Stimulated activated CD4-positive, alpha-beta T cell treated with anti-CD3 and anti-CD28 coated beads, Interleukin-4, amount 100 ng/mL, for 24 hours (primary cell): ENCODE data around the gene CIAO2A.
"Not testable (repeated sequence)": the region's sequence is repeated elsewhere in the genome, so short reads cannot be mapped to it uniquely, and the experiment has no call there.

Source experiments
- DNase-seq: peaks from one replicate; pipeline ENCODE4 v3.0.0-alpha.2; 2020

Gene CIAO2A

GRCh38 chr15:64111679-64112050 lies 18.0 kb upstream of the CIAO2A start:
- no peak for DNase-seq

GRCh38 chr15:64110950-64111678 lies 17.5 kb upstream of the CIAO2A start:
- DNase-seq = no peak

- not testable (repeated sequence) for DNase-seq
These were observed 16.6 kb upstream of the CIAO2A start for GRCh38 chr15:64110108-64110701.

GRCh38 chr15:64107337-64107736 lies 13.7 kb upstream of the CIAO2A start:
- no peak for DNase-seq

GRCh38 chr15:64105113-64105704 lies 11.6 kb upstream of the CIAO2A start:
- no peak for DNase-seq

- no peak for DNase-seq
These were observed 8.9 kb upstream of the CIAO2A start for GRCh38 chr15:64102497-64102896.

- no peak for DNase-seq
These were observed 7.3 kb upstream of the CIAO2A start for GRCh38 chr15:64100958-64101357.

- no peak for DNase-seq
These were observed 5.7 kb upstream of the CIAO2A start for GRCh38 chr15:64099379-64099778.

- DNase-seq = no peak
These were observed 3.2 kb upstream of the CIAO2A start for GRCh38 chr15:64096668-64097384.

- DNase-seq = peak; percentile 93
These were observed 2.4 kb upstream of the CIAO2A start, which contains the start of gene SNX1 for GRCh38 chr15:64095795-64096667. TSS of gene SNX1 (plus strand) at chr15:64095982. CDS start at chr15:64096014, 32 bp downstream.

GRCh38 chr15:64095431-64095794 lies 1.8 kb upstream of the CIAO2A start:
- no peak for DNase-seq

GRCh38 chr15:64092864-64093626 lies 593 bp downstream of the CIAO2A start:
- peak; percentile 39 for DNase-seq

GRCh38 chr15:64092075-64092820 lies 1.4 kb downstream of the CIAO2A start:
- DNase-seq = no peak

GRCh38 chr15:64090527-64090926 lies 3.1 kb downstream of the CIAO2A start:
- no peak for DNase-seq

- no peak for DNase-seq
These were observed 3.9 kb downstream of the CIAO2A start for GRCh38 chr15:64089543-64090280.

GRCh38 chr15:64082757-64083156 lies 10.9 kb downstream of the CIAO2A start:
- DNase-seq = no peak

- DNase-seq = not testable (repeated sequence)
These were observed 20.1 kb downstream of the CIAO2A start for GRCh38 chr15:64073496-64073895.

GRCh38 chr15:64072812-64073211 lies 20.8 kb downstream of the CIAO2A start:
- DNase-seq = no peak

GRCh38 chr15:64071931-64072765 lies 21.5 kb downstream of the CIAO2A start:
- DNase-seq = no peak
